PC-3 (cell line): ENCODE measurements around the gene MAST4.

Experiments
- EZH2 ChIP-seq: fragments of 300-600 bp; sonication (generic); IDR thresholded peaks from one replicate; pipeline ENCODE4 v1.6.1; 2017; ENCODE audit warnings: antibody characterized with exemption, mild to moderate bottlenecking, low read length; ENCODE audit not compliant: unreplicated experiment
- EZH2phosphoT487 ChIP-seq: fragments of 300-600 bp; sonication (generic); IDR thresholded peaks from 2 replicates; pipeline ENCODE4 v1.6.1; 2018; ENCODE audit warnings: mild to moderate bottlenecking, antibody characterized with exemption, low read length, borderline replicate concordance
- TF ChIP-seq, protein P1 (sequence below): fragments of 300-600 bp; sonication (generic); conservative IDR thresholded peaks from 2 replicates; pipeline ENCODE4 v1.5.1; 2017; ENCODE audit warnings: antibody characterized with exemption, low read depth, mild to moderate bottlenecking, low read length

DNA sequence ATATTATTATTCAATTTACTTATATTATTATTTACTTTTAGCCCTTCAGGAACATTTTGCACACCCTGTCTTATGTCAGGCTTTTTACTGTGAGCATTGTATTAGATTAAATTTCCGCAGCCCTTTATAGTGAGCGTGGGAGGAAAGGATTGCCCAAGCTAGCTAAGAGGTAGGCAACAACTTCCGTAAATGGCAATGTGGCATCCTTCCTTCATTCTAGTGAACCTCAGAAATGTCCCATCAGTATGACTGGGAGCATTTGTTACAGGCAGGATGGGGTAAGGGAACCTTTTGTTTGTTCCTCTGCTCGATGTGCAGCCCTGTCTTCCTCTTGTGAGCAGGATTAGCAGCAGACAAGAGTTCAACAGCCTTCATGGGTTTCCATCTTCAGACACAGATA is 606.6 kb downstream of the MAST4 start:
- TF ChIP-seq, protein P1, sequence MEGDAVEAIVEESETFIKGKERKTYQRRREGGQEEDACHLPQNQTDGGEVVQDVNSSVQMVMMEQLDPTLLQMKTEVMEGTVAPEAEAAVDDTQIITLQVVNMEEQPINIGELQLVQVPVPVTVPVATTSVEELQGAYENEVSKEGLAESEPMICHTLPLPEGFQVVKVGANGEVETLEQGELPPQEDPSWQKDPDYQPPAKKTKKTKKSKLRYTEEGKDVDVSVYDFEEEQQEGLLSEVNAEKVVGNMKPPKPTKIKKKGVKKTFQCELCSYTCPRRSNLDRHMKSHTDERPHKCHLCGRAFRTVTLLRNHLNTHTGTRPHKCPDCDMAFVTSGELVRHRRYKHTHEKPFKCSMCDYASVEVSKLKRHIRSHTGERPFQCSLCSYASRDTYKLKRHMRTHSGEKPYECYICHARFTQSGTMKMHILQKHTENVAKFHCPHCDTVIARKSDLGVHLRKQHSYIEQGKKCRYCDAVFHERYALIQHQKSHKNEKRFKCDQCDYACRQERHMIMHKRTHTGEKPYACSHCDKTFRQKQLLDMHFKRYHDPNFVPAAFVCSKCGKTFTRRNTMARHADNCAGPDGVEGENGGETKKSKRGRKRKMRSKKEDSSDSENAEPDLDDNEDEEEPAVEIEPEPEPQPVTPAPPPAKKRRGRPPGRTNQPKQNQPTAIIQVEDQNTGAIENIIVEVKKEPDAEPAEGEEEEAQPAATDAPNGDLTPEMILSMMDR: no peak
- TF ChIP-seq EZH2 (no peak), EZH2phosphoT487 (no peak)
